Panc1 (cell line): Measurements from ENCODE around the gene SLC4A2.

ENCODE experiments used
- CTCF ChIP-seq: fragments of 450-650 bp; IDR thresholded peaks from 2 replicates; pipeline ENCODE4 v1.5.1; 2017; ENCODE audit warnings: mild to moderate bottlenecking
- TCF7L2 ChIP-seq: IDR thresholded peaks from 2 replicates; pipeline ENCODE4 v1.6.1; 2011; ENCODE audit warnings: mild to moderate bottlenecking, low read depth, low read length, inconsistent platforms

- TF ChIP-seq CTCF (no peak), TCF7L2 (no peak)
These were observed 48.3 kb upstream of the SLC4A2 start for GRCh38 chr7:151011097-151011409.
